H1 (cell line): Measurements from ENCODE around the gene MSI2.

Source experiments
- BACH1 ChIP-seq: IDR thresholded peaks from 2 replicates; pipeline ENCODE4 v1.6.1; 2012; ENCODE audit warnings: low read length, improper control_type of control experiment
- CHD2 ChIP-seq: IDR thresholded peaks from 2 replicates; pipeline ENCODE4 v1.6.1; 2012; ENCODE audit warnings: low read length, improper control_type of control experiment
- CTBP2 ChIP-seq: IDR thresholded peaks from 2 replicates; pipeline ENCODE4 v1.7.0; 2011; ENCODE audit warnings: borderline replicate concordance, mild to moderate bottlenecking, moderate library complexity, mixed read lengths, low read length; ENCODE audit not compliant: insufficient read depth, insufficient read length
- CTCF ChIP-seq, 3 experiments: IDR thresholded peaks; 1 replicate in 2 of 3; 2 replicates in 1 of 3; pipeline versions ENCODE4 v1.5.1 to v1.6.1; 2011; ENCODE audit warnings: low read length in 3 of 3, mild to moderate bottlenecking in 3 of 3, inconsistent platforms in 2 of 3, low read depth in 1 of 3, moderate library complexity in 1 of 3; ENCODE audit not compliant: insufficient read depth in 1 of 3; ENCODE audit errors: control extremely low read depth in 1 of 3
- EZH2 ChIP-seq: fragments of 200-600 bp; sonication (generic); IDR thresholded peaks from 2 replicates; pipeline ENCODE4 v1.7.1; 2012; ENCODE audit warnings: low read depth, mild to moderate bottlenecking, moderate library complexity, low read length, inconsistent platforms; ENCODE audit not compliant: severe bottlenecking
- GABPA ChIP-seq: IDR thresholded peaks from 2 replicates; pipeline ENCODE4 v1.6.1; 2011; ENCODE audit warnings: mild to moderate bottlenecking, low read length, moderate library complexity, borderline replicate concordance; ENCODE audit not compliant: insufficient read depth
- PHF8 ChIP-seq: fragments of 200-600 bp; sonication (generic); conservative IDR thresholded peaks from 2 replicates; pipeline ENCODE4 v1.7.1; 2012; ENCODE audit warnings: low read depth, mild to moderate bottlenecking, inconsistent platforms, low read length, moderate library complexity
- POLR2A ChIP-seq, 2 experiments: IDR thresholded peaks; 1 replicate in 1 of 2; 2 replicates in 1 of 2; pipeline ENCODE4 v1.6.1; 2011; ENCODE audit warnings: low read depth in 2 of 2, low read length in 2 of 2, mild to moderate bottlenecking in 2 of 2; ENCODE audit errors: control extremely low read depth in 1 of 2
- POLR2AphosphoS5 ChIP-seq: IDR thresholded peaks from 2 replicates; pipeline ENCODE4 v1.6.1; 2011; ENCODE audit warnings: low read depth, low read length
- RAD21 ChIP-seq, 2 experiments: IDR thresholded peaks in 1 of 2; conservative IDR thresholded peaks in 1 of 2; 2 replicates each; pipeline ENCODE4 v1.6.1; 2011; ENCODE audit warnings: low read depth in 2 of 2, low read length in 2 of 2, improper control_type of control experiment in 1 of 2, inconsistent platforms in 1 of 2, mild to moderate bottlenecking in 1 of 2, moderate library complexity in 1 of 2

DNA sequence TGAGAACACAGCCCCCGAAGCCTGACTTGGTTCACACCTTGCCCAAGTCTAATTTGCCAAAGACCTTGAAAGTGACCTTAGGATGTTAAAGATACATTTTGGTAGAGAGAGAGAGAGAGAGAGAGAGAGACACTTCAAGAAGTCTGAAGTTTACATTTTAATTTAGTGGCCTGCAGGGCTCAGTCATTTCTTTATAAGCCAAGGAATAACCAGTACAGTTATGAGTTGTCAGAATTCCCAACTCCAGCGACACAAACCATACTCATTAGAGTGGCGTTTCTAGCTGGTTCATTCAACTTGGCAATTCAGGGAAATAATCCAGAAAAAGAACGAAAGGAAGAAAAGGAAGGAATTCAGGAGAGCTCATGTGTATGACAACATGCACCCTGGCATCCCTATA is 284.7 kb downstream of the MSI2 start:
- TF ChIP-seq POLR2A (IDR thresholded peaks at IDR 0.05; ENCODE audit: control extremely low read depth in 1 of 2, low read depth in 2 of 2, low read length in 2 of 2) (no peak), BACH1 (no peak), CTCF (IDR thresholded peaks at IDR 0.05; ENCODE audit: control extremely low read depth in 1 of 3, insufficient read depth in 1 of 3, low read depth in 1 of 3, low read length in 3 of 3) (no peak), GABPA (no peak), PHF8 (no peak), CHD2 (no peak), CTBP2 (no peak), POLR2AphosphoS5 (no peak), RAD21 (IDR thresholded peaks at IDR 0.05 in 1 of 2, conservative IDR thresholded peaks at IDR 0.05 in 1 of 2; ENCODE audit: low read depth in 2 of 2, low read length in 2 of 2) (no peak), EZH2 (no peak)
